GM12878 (cell line): ENCODE results near the gene MPPED1. TPM values are rescaled to one million over a fixed set of nuclear protein-coding genes. Genes with fewer than 3 reads are reported as not detected.

Source experiments
- ATAC-seq: fragments of 200-7000 bp; cut with Tn5 transposase; 3 replicates; pipeline ENCODE4 v1.9.1; 2020; ENCODE audit warnings: mild to moderate bottlenecking, moderate library complexity
- BruUV-seq: library from RNA; stranded (reverse); fragments of 400-500 nt; replicated peaks from 2 replicates; lab custom pipeline; 2021; lab: Mats Ljungman, UMichigan
- CTCF ChIA-PET: fragments of 300-600 bp; sonication (Branson Sonifier 250); formaldehyde crosslinking; extraction: SDS; loops from one replicate; lab custom pipeline; 2021; ENCODE audit warnings: inconsistent platforms; lab: Yijun Ruan, JAX
- POLR2A ChIA-PET: fragments of 350-600 bp; formaldehyde crosslinking; extraction: SDS; loops from one replicate; lab custom pipeline; 2021; ENCODE audit warnings: inconsistent platforms; lab: Charles Lee
- RAD21 ChIA-PET: fragments of 300-600 bp; sonication (Branson Sonifier 250); formaldehyde crosslinking; loops from one replicate; lab custom pipeline; 2023; ENCODE audit warnings: antibody characterized with exemption; ENCODE audit not compliant: unreplicated experiment; lab: Charles Lee
- SMC1A ChIA-PET: fragments of 300-600 bp; sonication (Branson Sonifier 250); formaldehyde crosslinking; loops from one replicate; lab custom pipeline; 2023; ENCODE audit not compliant: unreplicated experiment, uncharacterized antibody; lab: Charles Lee
- DNase-seq: peaks from one replicate; pipeline ENCODE4 v3.0.0-alpha.2; 2011; ENCODE audit warnings: low read depth, low spot score
- FAIRE-seq: peaks from 3 replicates; lab custom pipeline; 2011; peaks lifted over from hg19 to GRCh38; lab: Jason Lieb, UNC
- H2AFZ ChIP-seq: 2 replicates; pipeline ENCODE4 v1.6.0; 2011; ENCODE audit warnings: low read depth, low read length, control low read depth; ENCODE audit not compliant: control insufficient read depth
- H3K27ac ChIP-seq: 2 replicates; pipeline ENCODE4 v1.5.1; 2011; ENCODE audit warnings: control low read depth; ENCODE audit not compliant: control insufficient read depth, insufficient read depth
- H3K27me3 ChIP-seq, 2 experiments: replicated peaks in 1 of 2; 2 replicates each; pipeline versions ENCODE4 v1.6.0 to v1.6.1; 2011; ENCODE audit warnings: low read length in 1 of 2; ENCODE audit not compliant: control insufficient read depth in 2 of 2, insufficient read depth in 2 of 2
- H3K36me3 ChIP-seq, 2 experiments: 2 replicates each; pipeline ENCODE4 v1.5.1; 2011; ENCODE audit warnings: low read length in 1 of 2; ENCODE audit not compliant: control insufficient read depth in 2 of 2, insufficient read depth in 2 of 2
- H3K4me1 ChIP-seq: 2 replicates; pipeline ENCODE4 v1.6.1; 2011; ENCODE audit warnings: mild to moderate bottlenecking, low read length, moderate library complexity, mixed read lengths; ENCODE audit not compliant: control insufficient read depth, insufficient read depth
- H3K4me2 ChIP-seq: 2 replicates; pipeline ENCODE4 v1.6.0; 2011; ENCODE audit warnings: control low read depth; ENCODE audit not compliant: control insufficient read depth, insufficient read depth
- H3K4me3 ChIP-seq: fragments of 200-600 bp; sonication (generic); 2 replicates; pipeline ENCODE4 v1.5.1; 2016
- H3K79me2 ChIP-seq: 2 replicates; pipeline ENCODE4 v1.6.0; 2011; ENCODE audit warnings: low read length; ENCODE audit not compliant: control insufficient read depth, insufficient read depth
- H3K9ac ChIP-seq: 2 replicates; pipeline ENCODE4 v1.8.0; 2011; ENCODE audit warnings: low read length, control low read depth, mixed read lengths; ENCODE audit not compliant: control insufficient read depth, insufficient read depth
- H3K9me3 ChIP-seq: replicated peaks from 3 replicates; pipeline ENCODE4 v1.5.1; 2011; ENCODE audit warnings: mild to moderate bottlenecking, low read length; ENCODE audit not compliant: control insufficient read depth, insufficient read depth
- H4K20me1 ChIP-seq: 2 replicates; pipeline ENCODE4 v1.6.0; 2011; ENCODE audit not compliant: control insufficient read depth, insufficient read depth
- BMI1 ChIP-seq: fragments of 450-650 bp; IDR thresholded peaks from 2 replicates; pipeline ENCODE4 v1.6.1; 2016; ENCODE audit warnings: mild to moderate bottlenecking, moderate library complexity, borderline replicate concordance
- CREB1 ChIP-seq: IDR thresholded peaks from 2 replicates; pipeline ENCODE4 v1.6.1; 2012; ENCODE audit warnings: low read depth, mild to moderate bottlenecking, inconsistent platforms
- IRF4 ChIP-seq: IDR thresholded peaks from 2 replicates; pipeline ENCODE4 v1.6.1; 2011; ENCODE audit warnings: low read depth, low read length
- JUNB ChIP-seq: IDR thresholded peaks from 2 replicates; pipeline ENCODE4 v1.6.1; 2016; ENCODE audit warnings: antibody characterized with exemption, mild to moderate bottlenecking
- NR2C1 ChIP-seq: fragments of 450-650 bp; IDR thresholded peaks from 2 replicates; pipeline ENCODE4 v1.6.1; 2017; ENCODE audit warnings: antibody characterized with exemption, mild to moderate bottlenecking, moderate library complexity
- RB1 ChIP-seq: fragments of 450-650 bp; formaldehyde crosslinking; IDR thresholded peaks from 2 replicates; pipeline ENCODE4 v1.6.1; 2017; ENCODE audit warnings: mild to moderate bottlenecking, borderline replicate concordance
- SIN3A ChIP-seq: IDR thresholded peaks from 2 replicates; pipeline ENCODE4 v1.6.1; 2012; ENCODE audit warnings: low read depth, low read length, improper control_type of control experiment
- SMARCA5 ChIP-seq: fragments of 450-650 bp; IDR thresholded peaks from 2 replicates; pipeline ENCODE4 v1.6.1; 2017; ENCODE audit warnings: mild to moderate bottlenecking
- SREBF1 ChIP-seq: IDR thresholded peaks from 2 replicates; pipeline ENCODE4 v1.6.1; 2012; ENCODE audit warnings: mild to moderate bottlenecking, low read length
- ZNF217 ChIP-seq: fragments of 450-650 bp; IDR thresholded peaks from 2 replicates; pipeline ENCODE4 v1.6.1; 2017; ENCODE audit warnings: antibody characterized with exemption, mild to moderate bottlenecking
- ZSCAN29 ChIP-seq: fragments of 450-650 bp; IDR thresholded peaks from 2 replicates; pipeline ENCODE4 v1.6.1; 2017; ENCODE audit warnings: mild to moderate bottlenecking, moderate library complexity
- WGBS: methylation state at CpG from one replicate; pipeline ENCODE4 v1.1.6; 2016; ENCODE audit warnings: low lambda C conversion rate; ENCODE audit not compliant: insufficient replicate concordance, insufficient coverage; ENCODE audit errors: missing lambda C conversion rate; 5-methylcytosine and 5-hydroxymethylcytosine counted together
- in situ Hi-C: fragments of 300-500 bp; cut with MboI; formaldehyde crosslinking; loops from 9 replicates; pipeline ENCODE4 v1.14.3; 2018; ENCODE audit warnings: mixed read lengths
- intact Hi-C: fragments of 100-400 bp; cut with micrococcal nuclease; formaldehyde crosslinking; loops from one replicate; pipeline ENCODE4 v1.14.2; 2022; ENCODE audit not compliant: unreplicated experiment
- polyA plus RNA-seq, 11 experiments: library from polyadenylated mRNA; depleted of rRNA in 4 of 11; unstranded in 6 of 11; stranded (reverse) in 5 of 11; fragments of >200 nt; fragmentation: Nextera tagmentation in 4 of 11; fragmentation: Illumina TruSeq in 1 of 11; extraction: Ambion mirVana in 4 of 11; extraction: Trizol in 1 of 11; gene quantifications; 1 replicate in 1 of 11; 2 replicates in 10 of 11; pipeline versions ENCODE4 v1.2.1 to v1.2.3, GENCODE V29; 2011 to 2016; ENCODE audit warnings: inconsistent platforms in 2 of 11, missing spikeins in 2 of 11, low read depth in 1 of 11
- total RNA-seq, 4 experiments: library from RNA; depleted of rRNA in 3 of 4; stranded (reverse); fragments of >200 nt in 3 of 4; fragmentation: Illumina TruSeq in 1 of 4; extraction: Trizol in 1 of 4; gene quantifications; 2 replicates each; pipeline versions ENCODE4 v1.2.1 to v1.2.3, GENCODE V29; 2013 to 2021
- TF ChIP-seq, protein P1 (sequence below), 3 experiments: IDR thresholded peaks in 2 of 3; conservative IDR thresholded peaks in 1 of 3; 2 replicates each; pipeline ENCODE4 v1.5.1; 2011; ENCODE audit warnings: low read depth in 3 of 3, low read length in 3 of 3, mild to moderate bottlenecking in 3 of 3, control low read depth in 2 of 3, moderate library complexity in 2 of 3, inconsistent platforms in 1 of 3, mixed read lengths in 1 of 3; ENCODE audit not compliant: control insufficient read depth in 2 of 3, insufficient read depth in 1 of 3; ENCODE audit errors: extremely low read depth in 1 of 3
- TF ChIP-seq, protein P2 (sequence below): fragments of 450-650 bp; formaldehyde crosslinking; IDR thresholded peaks from 2 replicates; pipeline ENCODE4 v1.4.0; 2020; ENCODE audit warnings: mild to moderate bottlenecking, moderate library complexity
- TF ChIP-seq, protein P3 (sequence below): IDR thresholded peaks from 2 replicates; pipeline ENCODE4 v1.6.1; 2012; ENCODE audit warnings: low read depth, low read length, improper control_type of control experiment
- TF ChIP-seq, protein P4 (sequence below): fragments of 450-650 bp; IDR thresholded peaks from 2 replicates; pipeline ENCODE4 v1.6.1; 2017; ENCODE audit warnings: mild to moderate bottlenecking, moderate library complexity

Gene MPPED1
- total and polyA plus RNA-seq, 10 of the 15 experiments (the other 5 are each of a cell fraction or from before 2014, with no cell fraction given) = 0.11 TPM; not detected in 9

DNA sequence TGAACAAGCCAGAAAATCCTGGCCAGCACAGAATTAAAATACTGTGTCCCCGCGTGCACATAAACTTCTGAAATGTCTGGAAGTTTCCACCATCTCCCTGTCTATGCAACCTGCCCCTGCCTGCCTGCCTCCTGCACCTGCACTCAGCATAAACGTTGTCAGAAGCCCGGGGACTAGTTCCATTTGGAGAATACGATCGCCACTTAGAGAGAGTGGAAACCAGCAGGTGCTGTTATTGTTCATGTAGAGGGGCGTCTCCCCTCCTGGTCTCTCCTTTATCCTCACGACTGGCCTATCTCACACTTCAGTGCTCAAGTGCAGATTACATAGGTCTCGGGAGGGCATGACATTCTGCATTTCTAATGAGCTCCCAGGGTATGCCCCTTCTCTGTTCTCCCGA, 35.6 kb downstream of the MPPED1 start:
- H2AFZ ChIP-seq = no peak overlapping the region
- RAD21 ChIA-PET = no interaction called here
- WGBS = 10% methylated on average over 10 of the region's 10 CpGs
- H3K4me3 ChIP-seq = no peak overlapping the region
- intact Hi-C loops = no loop called here
- H3K27ac ChIP-seq = no peak overlapping the region
- DNase-seq = no peak
- no TSS peak for BruUV-seq
- no peak for ATAC-seq
- H4K20me1 ChIP-seq = no peaks in the 10 kb centered on the region
- H3K9me3 ChIP-seq = no peaks in the 10 kb centered on the region
- H3K9ac ChIP-seq = no peak overlapping the region
- in situ Hi-C loops = no loop called here
- CTCF ChIA-PET = no interaction called here
- no peak for FAIRE-seq
- no peaks in the 10 kb centered on the region for H3K36me3 ChIP-seq
- SMC1A ChIA-PET = no interaction called here
- POLR2A ChIA-PET = no interaction called here
- H3K27me3 ChIP-seq = no peaks in the 10 kb centered on the region; a peak in 1 of 4 replicates
- H3K4me1 ChIP-seq = no peaks in the 10 kb centered on the region
- no peak overlapping the region for H3K4me2 ChIP-seq
- no peaks in the 10 kb centered on the region for H3K79me2 ChIP-seq
- TF ChIP-seq, protein P1, sequence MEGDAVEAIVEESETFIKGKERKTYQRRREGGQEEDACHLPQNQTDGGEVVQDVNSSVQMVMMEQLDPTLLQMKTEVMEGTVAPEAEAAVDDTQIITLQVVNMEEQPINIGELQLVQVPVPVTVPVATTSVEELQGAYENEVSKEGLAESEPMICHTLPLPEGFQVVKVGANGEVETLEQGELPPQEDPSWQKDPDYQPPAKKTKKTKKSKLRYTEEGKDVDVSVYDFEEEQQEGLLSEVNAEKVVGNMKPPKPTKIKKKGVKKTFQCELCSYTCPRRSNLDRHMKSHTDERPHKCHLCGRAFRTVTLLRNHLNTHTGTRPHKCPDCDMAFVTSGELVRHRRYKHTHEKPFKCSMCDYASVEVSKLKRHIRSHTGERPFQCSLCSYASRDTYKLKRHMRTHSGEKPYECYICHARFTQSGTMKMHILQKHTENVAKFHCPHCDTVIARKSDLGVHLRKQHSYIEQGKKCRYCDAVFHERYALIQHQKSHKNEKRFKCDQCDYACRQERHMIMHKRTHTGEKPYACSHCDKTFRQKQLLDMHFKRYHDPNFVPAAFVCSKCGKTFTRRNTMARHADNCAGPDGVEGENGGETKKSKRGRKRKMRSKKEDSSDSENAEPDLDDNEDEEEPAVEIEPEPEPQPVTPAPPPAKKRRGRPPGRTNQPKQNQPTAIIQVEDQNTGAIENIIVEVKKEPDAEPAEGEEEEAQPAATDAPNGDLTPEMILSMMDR (IDR thresholded peaks at IDR 0.05 in 2 of 3, conservative IDR thresholded peaks at IDR 0.05 in 1 of 3; ENCODE audit: control insufficient read depth in 2 of 3, extremely low read depth in 1 of 3, insufficient read depth in 1 of 3, low read depth in 3 of 3, low read length in 3 of 3) = no peak
- TF ChIP-seq, protein P2, sequence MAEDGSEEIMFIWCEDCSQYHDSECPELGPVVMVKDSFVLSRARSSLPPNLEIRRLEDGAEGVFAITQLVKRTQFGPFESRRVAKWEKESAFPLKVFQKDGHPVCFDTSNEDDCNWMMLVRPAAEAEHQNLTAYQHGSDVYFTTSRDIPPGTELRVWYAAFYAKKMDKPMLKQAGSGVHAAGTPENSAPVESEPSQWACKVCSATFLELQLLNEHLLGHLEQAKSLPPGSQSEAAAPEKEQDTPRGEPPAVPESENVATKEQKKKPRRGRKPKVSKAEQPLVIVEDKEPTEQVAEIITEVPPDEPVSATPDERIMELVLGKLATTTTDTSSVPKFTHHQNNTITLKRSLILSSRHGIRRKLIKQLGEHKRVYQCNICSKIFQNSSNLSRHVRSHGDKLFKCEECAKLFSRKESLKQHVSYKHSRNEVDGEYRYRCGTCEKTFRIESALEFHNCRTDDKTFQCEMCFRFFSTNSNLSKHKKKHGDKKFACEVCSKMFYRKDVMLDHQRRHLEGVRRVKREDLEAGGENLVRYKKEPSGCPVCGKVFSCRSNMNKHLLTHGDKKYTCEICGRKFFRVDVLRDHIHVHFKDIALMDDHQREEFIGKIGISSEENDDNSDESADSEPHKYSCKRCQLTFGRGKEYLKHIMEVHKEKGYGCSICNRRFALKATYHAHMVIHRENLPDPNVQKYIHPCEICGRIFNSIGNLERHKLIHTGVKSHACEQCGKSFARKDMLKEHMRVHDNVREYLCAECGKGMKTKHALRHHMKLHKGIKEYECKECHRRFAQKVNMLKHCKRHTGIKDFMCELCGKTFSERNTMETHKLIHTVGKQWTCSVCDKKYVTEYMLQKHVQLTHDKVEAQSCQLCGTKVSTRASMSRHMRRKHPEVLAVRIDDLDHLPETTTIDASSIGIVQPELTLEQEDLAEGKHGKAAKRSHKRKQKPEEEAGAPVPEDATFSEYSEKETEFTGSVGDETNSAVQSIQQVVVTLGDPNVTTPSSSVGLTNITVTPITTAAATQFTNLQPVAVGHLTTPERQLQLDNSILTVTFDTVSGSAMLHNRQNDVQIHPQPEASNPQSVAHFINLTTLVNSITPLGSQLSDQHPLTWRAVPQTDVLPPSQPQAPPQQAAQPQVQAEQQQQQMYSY = no peak
- no peak for TF ChIP-seq NR2C1
- TF ChIP-seq SIN3A = no peak
- no peak for TF ChIP-seq BMI1
- no peak for TF ChIP-seq ZNF217
- TF ChIP-seq, protein P3, sequence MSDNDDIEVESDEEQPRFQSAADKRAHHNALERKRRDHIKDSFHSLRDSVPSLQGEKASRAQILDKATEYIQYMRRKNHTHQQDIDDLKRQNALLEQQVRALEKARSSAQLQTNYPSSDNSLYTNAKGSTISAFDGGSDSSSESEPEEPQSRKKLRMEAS = no peak
- no peak for TF ChIP-seq RB1
- no peak for TF ChIP-seq JUNB
- no peak for TF ChIP-seq ZSCAN29
- no peak for TF ChIP-seq IRF4
- no peak for TF ChIP-seq SMARCA5
- TF ChIP-seq CREB1 = no peak
- TF ChIP-seq, protein P4, sequence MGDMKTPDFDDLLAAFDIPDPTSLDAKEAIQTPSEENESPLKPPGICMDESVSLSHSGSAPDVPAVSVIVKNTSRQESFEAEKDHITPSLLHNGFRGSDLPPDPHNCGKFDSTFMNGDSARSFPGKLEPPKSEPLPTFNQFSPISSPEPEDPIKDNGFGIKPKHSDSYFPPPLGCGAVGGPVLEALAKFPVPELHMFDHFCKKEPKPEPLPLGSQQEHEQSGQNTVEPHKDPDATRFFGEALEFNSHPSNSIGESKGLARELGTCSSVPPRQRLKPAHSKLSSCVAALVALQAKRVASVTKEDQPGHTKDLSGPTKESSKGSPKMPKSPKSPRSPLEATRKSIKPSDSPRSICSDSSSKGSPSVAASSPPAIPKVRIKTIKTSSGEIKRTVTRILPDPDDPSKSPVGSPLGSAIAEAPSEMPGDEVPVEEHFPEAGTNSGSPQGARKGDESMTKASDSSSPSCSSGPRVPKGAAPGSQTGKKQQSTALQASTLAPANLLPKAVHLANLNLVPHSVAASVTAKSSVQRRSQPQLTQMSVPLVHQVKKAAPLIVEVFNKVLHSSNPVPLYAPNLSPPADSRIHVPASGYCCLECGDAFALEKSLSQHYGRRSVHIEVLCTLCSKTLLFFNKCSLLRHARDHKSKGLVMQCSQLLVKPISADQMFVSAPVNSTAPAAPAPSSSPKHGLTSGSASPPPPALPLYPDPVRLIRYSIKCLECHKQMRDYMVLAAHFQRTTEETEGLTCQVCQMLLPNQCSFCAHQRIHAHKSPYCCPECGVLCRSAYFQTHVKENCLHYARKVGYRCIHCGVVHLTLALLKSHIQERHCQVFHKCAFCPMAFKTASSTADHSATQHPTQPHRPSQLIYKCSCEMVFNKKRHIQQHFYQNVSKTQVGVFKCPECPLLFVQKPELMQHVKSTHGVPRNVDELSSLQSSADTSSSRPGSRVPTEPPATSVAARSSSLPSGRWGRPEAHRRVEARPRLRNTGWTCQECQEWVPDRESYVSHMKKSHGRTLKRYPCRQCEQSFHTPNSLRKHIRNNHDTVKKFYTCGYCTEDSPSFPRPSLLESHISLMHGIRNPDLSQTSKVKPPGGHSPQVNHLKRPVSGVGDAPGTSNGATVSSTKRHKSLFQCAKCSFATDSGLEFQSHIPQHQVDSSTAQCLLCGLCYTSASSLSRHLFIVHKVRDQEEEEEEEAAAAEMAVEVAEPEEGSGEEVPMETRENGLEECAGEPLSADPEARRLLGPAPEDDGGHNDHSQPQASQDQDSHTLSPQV = no peak
- no peak for TF ChIP-seq SREBF1
